ENCODE measurements around the gene GINS1. TPM values are rescaled to one million over a fixed set of nuclear protein-coding genes. Genes with fewer than 3 reads are reported as not detected.

Gene GINS1
- total and polyA plus RNA-seq, 9 donors, result 0.69 to 2.7 (median 1.8) TPM; not detected in 1

DNA sequence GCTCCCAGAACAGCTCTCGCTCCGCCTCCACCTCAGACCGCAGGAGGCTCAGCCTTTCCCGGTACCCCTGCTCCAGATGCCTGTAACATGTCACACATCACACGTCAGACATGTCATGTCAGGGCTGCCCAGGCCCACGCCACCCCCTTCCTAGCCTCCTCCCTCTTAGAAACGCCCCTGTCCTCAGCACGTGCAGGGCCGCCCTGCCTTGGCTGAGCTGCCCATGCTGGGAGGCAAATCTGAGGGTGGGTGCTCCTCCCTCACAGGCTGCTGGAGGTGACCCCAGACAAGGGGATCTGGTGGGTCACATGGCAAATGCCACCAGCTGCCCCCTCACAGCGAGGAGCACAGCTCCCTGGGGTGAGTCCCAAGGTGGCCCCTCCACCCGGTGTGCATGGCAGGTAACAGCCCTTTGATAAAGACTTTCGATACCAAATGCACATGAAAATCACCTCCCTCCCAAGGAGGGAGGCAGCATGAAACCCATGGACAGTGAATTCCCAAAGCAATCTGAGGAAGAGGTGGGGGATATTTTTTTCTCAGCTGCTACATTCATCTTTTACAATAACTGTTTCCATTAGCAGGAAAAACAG lies 84.1 kb downstream of the GINS1 start:
- WGBS, 3 donors, result 87 to 93% (median 89%) methylated on average over 12 of the region's 12 CpGs
- Histone ChIP-seq H3K4me3 (no peak overlapping the region), H3K36me3 (no peaks in the 10 kb centered on the region), H3K9me3 (no peaks in the 10 kb centered on the region), H3K27me3 (no peaks in the 10 kb centered on the region), H3K4me1 (ENCODE audit: insufficient read depth) (peaks cover 1% of the 10 kb centered on the region), H3K27ac (no peak overlapping the region)
- intact Hi-C loops (cut with DNase I), result no loop called here
- DNase-seq, result peak in 1 of 5 donors; percentile 13
- TF ChIP-seq EP300 (IDR thresholded peaks at IDR 0.05) (no peak), CTCF (IDR thresholded peaks at IDR 0.05) (no peak), POLR2A (IDR thresholded peaks at IDR 0.05) (no peak)

GRCh38 chr20:25493137-25493536 lies 85.7 kb downstream of the GINS1 start:
- no peak for DNase-seq
- no peaks in the 10 kb centered on the region for H3K4me1 ChIP-seq (ENCODE audit: insufficient read depth)
- H3K4me3 ChIP-seq, result no peak overlapping the region
- H3K9me3 ChIP-seq, result no peaks in the 10 kb centered on the region
- intact Hi-C loops (cut with DNase I), result no loop called here
- WGBS, 3 donors, result 79 to 82% (median 82%) methylated on average over 10 of the region's 10 CpGs
- H3K36me3 ChIP-seq, result no peaks in the 10 kb centered on the region
- TF ChIP-seq EP300 (IDR thresholded peaks at IDR 0.05), result no peak
- TF ChIP-seq CTCF (IDR thresholded peaks at IDR 0.05), result no peak
- TF ChIP-seq POLR2A (IDR thresholded peaks at IDR 0.05), result no peak
- H3K27me3 ChIP-seq, result no peaks in the 10 kb centered on the region
- no peak overlapping the region for H3K27ac ChIP-seq

DNA sequence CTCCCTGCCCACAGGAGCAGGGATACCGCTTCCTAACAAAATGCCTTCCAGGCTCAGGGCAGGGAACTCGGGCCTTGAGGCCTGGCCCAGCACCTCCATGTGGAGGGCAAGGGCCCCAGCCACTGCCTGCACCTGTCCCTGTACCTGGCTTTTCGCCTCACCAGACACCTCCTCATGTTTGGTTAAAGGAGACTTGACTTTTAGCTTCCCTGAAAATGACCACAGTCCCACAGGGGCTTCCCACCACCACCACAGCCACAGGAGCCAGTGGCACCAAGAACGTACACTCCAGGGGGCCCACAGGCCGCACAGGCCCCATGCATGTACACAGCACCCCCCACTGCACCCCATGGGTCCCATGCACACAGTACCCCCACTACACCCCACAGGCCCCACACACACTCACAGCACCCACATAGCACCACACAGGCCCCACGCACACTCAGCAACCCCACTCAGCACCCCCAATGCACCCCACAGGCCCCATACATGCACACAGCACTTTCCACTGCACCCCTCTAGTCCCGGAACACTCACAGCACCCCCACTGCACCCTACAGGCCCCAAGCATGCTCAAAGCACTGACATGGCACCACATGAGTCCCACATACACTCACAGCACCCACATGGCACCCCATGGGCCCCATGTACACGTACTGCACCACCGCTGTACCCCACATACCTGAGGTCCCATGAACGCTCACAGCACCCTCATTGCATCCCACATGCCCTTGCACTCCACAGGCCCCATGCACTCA lies 86.5 kb downstream of the GINS1 start:
- no peaks in the 10 kb centered on the region for H3K27me3 ChIP-seq
- TF ChIP-seq POLR2A (IDR thresholded peaks at IDR 0.05), result no peak
- TF ChIP-seq EP300 (IDR thresholded peaks at IDR 0.05), result no peak
- TF ChIP-seq CTCF (IDR thresholded peaks at IDR 0.05), result no peak
- H3K4me3 ChIP-seq, result no peak overlapping the region
- no peaks in the 10 kb centered on the region for H3K4me1 ChIP-seq (ENCODE audit: insufficient read depth)
- H3K27ac ChIP-seq, result no peak overlapping the region
- H3K9me3 ChIP-seq, result no peaks in the 10 kb centered on the region
- peak in 1 of 5 donors; percentile 11 for DNase-seq
- intact Hi-C loops (cut with DNase I), result no loop called here
- H3K36me3 ChIP-seq, result no peaks in the 10 kb centered on the region
- WGBS, 3 donors, result 92 to 93% (median 93%) methylated on average over 10 of the region's 10 CpGs

DNA sequence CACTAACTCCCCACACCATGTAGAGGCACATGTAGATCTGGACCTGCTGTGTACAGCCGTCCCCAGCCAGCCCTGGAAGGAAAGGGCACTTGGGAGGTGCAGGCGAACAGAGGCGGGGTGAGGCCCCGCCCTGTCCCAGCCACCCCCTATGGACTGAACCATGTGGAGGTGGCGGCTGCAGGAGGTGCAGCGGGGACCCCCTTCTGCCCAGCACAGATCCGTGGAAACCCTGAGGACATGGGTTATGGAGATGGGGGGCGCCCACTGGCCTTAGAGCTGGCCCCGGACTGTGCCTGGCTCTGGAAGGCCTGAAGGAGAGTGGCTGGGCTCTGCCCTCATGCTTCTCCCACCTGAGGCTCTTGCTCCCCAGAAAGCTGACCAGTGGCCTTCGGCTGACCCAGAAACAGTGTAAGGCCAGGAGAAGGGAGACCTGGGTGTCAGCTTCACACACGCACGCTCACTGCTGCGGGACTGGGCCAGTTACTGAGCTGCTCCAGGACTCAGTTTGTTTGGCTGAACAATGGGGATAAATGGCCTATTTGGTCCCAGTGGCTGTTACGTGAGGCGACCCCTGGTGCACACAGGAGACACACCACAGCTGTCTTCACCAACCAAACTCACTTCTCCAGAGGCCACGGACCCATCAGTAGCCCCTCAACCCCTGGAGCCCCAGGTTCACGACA lies 87.2 kb downstream of the GINS1 start:
- Histone ChIP-seq H3K4me1 (ENCODE audit: insufficient read depth) (no peaks in the 10 kb centered on the region), H3K27me3 (no peaks in the 10 kb centered on the region), H3K27ac (no peak overlapping the region), H3K36me3 (no peaks in the 10 kb centered on the region), H3K9me3 (no peaks in the 10 kb centered on the region), H3K4me3 (no peak overlapping the region)
- 91 to 92% (median 91%) methylated on average over 17 of the region's 17 CpGs for WGBS, 3 donors
- intact Hi-C loops (cut with DNase I), result no loop called here
- TF ChIP-seq EP300 (IDR thresholded peaks at IDR 0.05) (no peak), POLR2A (IDR thresholded peaks at IDR 0.05) (no peak), CTCF (IDR thresholded peaks at IDR 0.05) (no peak)
- DNase-seq, result no peak

Measured in ovary (tissue), 9 donors.